ENCODE measurements around the gene ACVR1C. TPM values are rescaled to one million over a fixed set of nuclear protein-coding genes. Genes with fewer than 3 reads are reported as not detected.

Gene ACVR1C
- polyA plus RNA-seq, 1 experiment: 0.14 TPM

DNA sequence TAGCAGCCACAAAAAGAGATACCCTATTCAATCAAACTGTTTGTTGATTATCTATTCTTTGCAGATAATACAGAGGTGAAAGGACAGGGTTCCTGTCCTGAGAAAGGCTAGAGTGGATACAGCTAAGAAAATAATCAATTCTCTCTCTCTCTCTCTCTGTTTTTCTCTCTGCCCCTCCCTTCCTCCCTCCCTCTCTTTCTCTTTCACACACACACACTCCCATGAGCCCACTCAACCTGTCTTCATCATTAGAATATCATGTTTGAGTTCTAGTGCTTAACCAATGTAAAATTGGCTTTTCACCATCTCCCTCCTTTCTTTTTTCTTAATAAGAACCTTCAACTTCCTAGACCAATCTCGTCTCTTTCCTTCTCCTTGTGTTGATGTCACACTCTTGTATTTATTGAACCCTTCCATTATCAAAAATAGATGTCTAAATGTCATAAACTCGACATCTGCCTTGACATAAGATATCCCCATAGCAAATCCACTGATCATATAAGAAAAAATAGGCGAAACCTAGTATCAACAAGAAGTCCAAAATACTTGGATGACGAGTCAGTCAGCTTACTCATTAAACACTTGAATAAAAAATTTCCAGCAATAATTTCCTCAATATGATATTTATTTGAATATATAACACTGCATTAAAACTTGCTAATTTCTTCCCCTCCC lies 141.9 kb downstream of the ACVR1C start:
- TF ChIP-seq, protein P1, sequence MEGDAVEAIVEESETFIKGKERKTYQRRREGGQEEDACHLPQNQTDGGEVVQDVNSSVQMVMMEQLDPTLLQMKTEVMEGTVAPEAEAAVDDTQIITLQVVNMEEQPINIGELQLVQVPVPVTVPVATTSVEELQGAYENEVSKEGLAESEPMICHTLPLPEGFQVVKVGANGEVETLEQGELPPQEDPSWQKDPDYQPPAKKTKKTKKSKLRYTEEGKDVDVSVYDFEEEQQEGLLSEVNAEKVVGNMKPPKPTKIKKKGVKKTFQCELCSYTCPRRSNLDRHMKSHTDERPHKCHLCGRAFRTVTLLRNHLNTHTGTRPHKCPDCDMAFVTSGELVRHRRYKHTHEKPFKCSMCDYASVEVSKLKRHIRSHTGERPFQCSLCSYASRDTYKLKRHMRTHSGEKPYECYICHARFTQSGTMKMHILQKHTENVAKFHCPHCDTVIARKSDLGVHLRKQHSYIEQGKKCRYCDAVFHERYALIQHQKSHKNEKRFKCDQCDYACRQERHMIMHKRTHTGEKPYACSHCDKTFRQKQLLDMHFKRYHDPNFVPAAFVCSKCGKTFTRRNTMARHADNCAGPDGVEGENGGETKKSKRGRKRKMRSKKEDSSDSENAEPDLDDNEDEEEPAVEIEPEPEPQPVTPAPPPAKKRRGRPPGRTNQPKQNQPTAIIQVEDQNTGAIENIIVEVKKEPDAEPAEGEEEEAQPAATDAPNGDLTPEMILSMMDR (IDR thresholded peaks at IDR 0.05; ENCODE audit: low read depth, low read length): no peak
- no peaks in the 10 kb centered on the region for H3K9me3 ChIP-seq (ENCODE audit: control insufficient read depth, insufficient read depth, low read length)
- H3K4me3 ChIP-seq (ENCODE audit: low read depth, low read length): no peak overlapping the region
- peaks cover 2% of the 10 kb centered on the region for H3K27me3 ChIP-seq (ENCODE audit: control insufficient read depth, insufficient read depth, low read length)
- H3K27ac ChIP-seq (ENCODE audit: low read depth, low read length): no peak overlapping the region
- ChIA-PET POLR2A (no interaction called here), CTCF (no interaction called here)
- DNase-seq (ENCODE audit: low read depth, low spot score): no peak

- no peak for DNase-seq (ENCODE audit: low read depth, low spot score)
- H3K4me3 ChIP-seq (ENCODE audit: low read depth, low read length): no peak overlapping the region
- H3K27ac ChIP-seq (ENCODE audit: low read depth, low read length): no peak overlapping the region
- no peaks in the 10 kb centered on the region for H3K9me3 ChIP-seq (ENCODE audit: control insufficient read depth, insufficient read depth, low read length)
- TF ChIP-seq, protein P1 (IDR thresholded peaks at IDR 0.05; ENCODE audit: low read depth, low read length): no peak
- peaks cover 2% of the 10 kb centered on the region for H3K27me3 ChIP-seq (ENCODE audit: control insufficient read depth, insufficient read depth, low read length)
- POLR2A ChIA-PET: interaction anchor here (0.5 kb wide), 1 partner anchor 410 kb away, joined by 7 read pairs; no protein-coding TSS in a partner anchor
- CTCF ChIA-PET: no interaction called here
These were observed 148.3 kb downstream of the ACVR1C start for GRCh38 chr2:157480182-157480961.

- ChIA-PET CTCF (interaction anchor here (0.6 kb wide), 1 partner anchor 176 kb away, joined by 3 read pairs; no protein-coding TSS in a partner anchor), POLR2A (no interaction called here)
- no peak for DNase-seq (ENCODE audit: low read depth, low spot score)
- H3K27ac ChIP-seq (ENCODE audit: low read depth, low read length): no peak overlapping the region
- peaks cover 2% of the 10 kb centered on the region for H3K27me3 ChIP-seq (ENCODE audit: control insufficient read depth, insufficient read depth, low read length)
- H3K4me3 ChIP-seq (ENCODE audit: low read depth, low read length): no peak overlapping the region
- TF ChIP-seq, protein P1 (IDR thresholded peaks at IDR 0.05; ENCODE audit: low read depth, low read length): no peak
- no peaks in the 10 kb centered on the region for H3K9me3 ChIP-seq (ENCODE audit: control insufficient read depth, insufficient read depth, low read length)
These were observed 149.3 kb downstream of the ACVR1C start for GRCh38 chr2:157479081-157480027.

DNA sequence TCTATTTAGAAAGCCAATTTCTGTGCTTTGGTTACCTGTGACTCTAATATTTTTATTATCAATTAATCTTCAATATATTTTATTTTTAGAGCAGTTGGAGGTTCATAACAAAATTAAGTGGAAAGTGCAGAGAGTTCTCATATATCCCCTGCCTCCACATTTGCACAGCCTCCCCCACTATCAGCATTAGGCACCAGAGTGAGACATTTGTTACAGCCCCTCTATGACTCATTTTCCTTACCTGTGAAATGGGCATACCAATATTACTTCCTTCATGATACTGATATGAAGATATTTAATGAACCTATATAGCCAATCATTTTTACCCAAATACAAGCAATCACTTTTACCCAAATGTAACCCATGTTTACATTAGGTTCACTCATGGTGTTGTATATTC lies 150.7 kb downstream of the ACVR1C start:
- peaks cover 2% of the 10 kb centered on the region for H3K27me3 ChIP-seq (ENCODE audit: control insufficient read depth, insufficient read depth, low read length)
- no peaks in the 10 kb centered on the region for H3K9me3 ChIP-seq (ENCODE audit: control insufficient read depth, insufficient read depth, low read length)
- no peak overlapping the region for H3K27ac ChIP-seq (ENCODE audit: low read depth, low read length)
- no peak for DNase-seq (ENCODE audit: low read depth, low spot score)
- CTCF ChIA-PET: no interaction called here
- POLR2A ChIA-PET: no interaction called here
- no peak overlapping the region for H3K4me3 ChIP-seq (ENCODE audit: low read depth, low read length)
- TF ChIP-seq, protein P1 (IDR thresholded peaks at IDR 0.05; ENCODE audit: low read depth, low read length): no peak

Measured in AG04450 (cell line).